Measurements from ENCODE around the gene PPEF1.

DNA sequence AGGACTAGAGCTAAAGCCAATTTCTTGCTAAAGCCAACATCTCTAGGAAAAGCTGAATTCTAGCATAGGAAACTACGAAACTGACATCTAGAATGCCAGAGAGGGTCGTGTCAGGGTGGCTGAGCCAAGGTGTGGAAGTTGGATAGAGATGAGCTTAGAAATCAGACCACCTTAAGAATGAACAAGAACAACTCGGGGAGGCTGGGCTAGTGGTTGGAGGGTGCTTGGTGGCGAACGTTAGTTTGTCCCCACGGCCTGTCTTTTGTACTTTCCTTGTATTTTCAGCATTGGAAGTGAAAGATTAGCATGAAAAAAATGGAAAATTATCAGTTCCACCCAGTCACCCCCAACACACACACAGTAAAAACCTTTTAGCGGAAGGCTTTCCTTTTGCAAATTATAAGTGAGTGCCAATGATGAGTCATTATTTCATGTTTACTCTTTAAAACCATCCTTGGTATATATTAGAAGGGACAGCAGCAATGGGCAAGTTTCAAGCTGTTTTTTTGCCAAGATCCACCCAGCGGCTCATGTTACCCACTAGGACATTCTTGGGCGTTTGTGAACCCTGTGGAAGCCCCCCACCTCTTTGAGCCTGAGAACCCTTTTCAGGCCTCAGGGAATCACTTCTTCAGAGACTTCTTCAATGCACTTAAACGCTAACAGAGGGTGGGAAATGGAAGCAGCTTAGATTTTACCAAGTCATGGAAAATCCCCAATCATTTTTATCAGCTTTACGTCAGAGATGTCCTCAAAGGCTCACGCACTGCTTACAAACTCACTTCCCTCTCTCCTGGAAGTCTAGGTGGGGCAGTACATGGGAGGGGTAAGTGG lies 4.9 kb upstream of the PPEF1 start:
- TF ChIP-seq, protein P1, sequence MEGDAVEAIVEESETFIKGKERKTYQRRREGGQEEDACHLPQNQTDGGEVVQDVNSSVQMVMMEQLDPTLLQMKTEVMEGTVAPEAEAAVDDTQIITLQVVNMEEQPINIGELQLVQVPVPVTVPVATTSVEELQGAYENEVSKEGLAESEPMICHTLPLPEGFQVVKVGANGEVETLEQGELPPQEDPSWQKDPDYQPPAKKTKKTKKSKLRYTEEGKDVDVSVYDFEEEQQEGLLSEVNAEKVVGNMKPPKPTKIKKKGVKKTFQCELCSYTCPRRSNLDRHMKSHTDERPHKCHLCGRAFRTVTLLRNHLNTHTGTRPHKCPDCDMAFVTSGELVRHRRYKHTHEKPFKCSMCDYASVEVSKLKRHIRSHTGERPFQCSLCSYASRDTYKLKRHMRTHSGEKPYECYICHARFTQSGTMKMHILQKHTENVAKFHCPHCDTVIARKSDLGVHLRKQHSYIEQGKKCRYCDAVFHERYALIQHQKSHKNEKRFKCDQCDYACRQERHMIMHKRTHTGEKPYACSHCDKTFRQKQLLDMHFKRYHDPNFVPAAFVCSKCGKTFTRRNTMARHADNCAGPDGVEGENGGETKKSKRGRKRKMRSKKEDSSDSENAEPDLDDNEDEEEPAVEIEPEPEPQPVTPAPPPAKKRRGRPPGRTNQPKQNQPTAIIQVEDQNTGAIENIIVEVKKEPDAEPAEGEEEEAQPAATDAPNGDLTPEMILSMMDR (conservative IDR thresholded peaks at IDR 0.05; ENCODE audit: low read length) = no peak
- TF ChIP-seq EZH2phosphoT487 (IDR thresholded peaks at IDR 0.05; ENCODE audit: borderline replicate concordance, low read depth, low read length) = no peak
